ENCODE measurements around the gene WDR7.

The WDR7 gene

DNA sequence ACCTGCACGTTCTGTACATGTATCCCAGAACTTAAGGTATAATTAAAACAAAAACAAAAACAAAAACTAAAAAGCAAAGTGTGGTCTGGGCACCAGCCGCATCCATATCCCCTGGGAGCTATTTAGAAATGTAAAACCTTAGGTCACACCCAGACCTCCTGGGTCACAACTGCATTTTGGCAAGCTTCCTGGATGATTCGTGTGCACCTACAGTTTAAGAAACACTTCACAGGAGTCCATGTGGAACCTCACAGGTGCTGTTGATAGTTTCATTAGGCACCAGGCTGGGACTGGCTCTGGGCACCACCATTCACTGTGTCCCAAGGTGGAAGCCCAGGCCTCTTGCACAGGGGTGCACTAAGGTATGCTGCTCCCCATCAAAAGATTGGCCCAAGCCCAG, 392.1 kb downstream of the WDR7 start:
- no peak for DNase-seq (ENCODE audit: low read depth)

DNA sequence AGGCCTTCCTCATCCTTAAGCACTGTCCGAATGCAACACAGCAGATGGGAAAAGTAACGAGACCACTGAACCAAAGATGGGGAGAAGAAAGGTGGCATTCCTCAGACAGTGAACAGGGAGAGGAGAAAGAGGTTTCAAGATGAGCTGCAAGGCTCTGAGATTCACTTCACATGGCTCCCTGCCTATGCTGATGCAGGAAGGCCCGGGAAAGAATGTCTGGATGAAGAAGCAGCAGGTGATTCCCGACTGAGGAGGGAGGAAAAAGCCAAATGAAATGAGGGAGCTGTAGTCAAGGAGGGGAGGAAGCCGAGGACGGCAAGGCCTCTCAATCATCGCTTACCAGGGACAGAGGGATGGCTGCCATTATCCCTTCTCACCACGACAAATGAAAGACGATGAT, 397.2 kb downstream of the WDR7 start:
- no peak for DNase-seq (ENCODE audit: low read depth)

DNA sequence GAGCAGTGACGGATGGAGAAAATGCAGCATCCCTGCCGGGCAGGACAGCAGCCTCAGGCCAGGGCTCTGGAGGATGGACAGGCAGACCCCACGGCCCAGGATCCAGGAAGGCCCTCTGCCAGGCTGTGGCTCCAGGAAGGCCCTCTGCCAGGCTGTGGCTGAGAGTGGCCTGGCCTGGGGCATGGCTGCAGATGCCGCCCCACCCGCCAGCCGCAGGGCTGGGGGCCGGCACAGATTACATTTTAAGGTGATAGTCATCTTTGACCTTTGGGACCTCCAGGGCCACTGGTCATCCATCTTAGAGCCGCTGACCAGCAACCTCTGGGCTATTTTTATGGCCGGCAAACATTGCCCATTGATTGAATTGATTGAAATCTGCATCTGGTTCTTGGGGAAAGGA, 397.7 kb downstream of the WDR7 start:
- DNase-seq (ENCODE audit: low read depth), result no peak

DNA sequence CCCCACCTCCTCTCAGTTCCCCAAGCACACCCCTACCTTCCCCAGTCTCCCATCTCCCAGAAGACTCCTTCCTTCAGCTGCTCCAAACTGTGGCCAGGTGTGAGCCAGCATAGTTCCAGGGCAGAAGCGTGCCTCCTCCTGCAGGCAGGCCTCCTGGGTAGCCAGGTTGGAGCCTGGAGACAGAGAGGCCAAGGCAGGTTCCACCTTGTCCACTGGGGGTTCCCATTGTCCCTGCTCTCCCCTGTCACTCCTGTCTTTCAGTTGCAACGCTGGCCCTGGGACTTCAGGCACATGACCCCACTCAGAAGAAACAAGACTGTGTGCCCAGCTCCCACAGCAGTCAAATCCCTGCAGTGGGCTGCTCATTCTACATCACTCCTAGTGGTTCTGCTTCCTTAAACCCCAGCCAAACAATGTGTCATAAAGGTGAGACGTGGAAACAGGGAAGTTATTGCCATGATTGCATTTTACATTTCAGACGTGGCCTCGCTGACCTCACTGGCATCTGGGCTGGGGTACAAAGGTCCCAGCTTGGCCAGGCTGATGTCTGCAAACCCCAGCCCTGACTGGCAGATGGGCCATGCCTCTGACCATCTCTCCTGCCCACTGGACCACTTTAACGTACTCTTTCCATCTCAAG, 399.3 kb downstream of the WDR7 start:
- DNase-seq (ENCODE audit: low read depth), result no peak

DNA sequence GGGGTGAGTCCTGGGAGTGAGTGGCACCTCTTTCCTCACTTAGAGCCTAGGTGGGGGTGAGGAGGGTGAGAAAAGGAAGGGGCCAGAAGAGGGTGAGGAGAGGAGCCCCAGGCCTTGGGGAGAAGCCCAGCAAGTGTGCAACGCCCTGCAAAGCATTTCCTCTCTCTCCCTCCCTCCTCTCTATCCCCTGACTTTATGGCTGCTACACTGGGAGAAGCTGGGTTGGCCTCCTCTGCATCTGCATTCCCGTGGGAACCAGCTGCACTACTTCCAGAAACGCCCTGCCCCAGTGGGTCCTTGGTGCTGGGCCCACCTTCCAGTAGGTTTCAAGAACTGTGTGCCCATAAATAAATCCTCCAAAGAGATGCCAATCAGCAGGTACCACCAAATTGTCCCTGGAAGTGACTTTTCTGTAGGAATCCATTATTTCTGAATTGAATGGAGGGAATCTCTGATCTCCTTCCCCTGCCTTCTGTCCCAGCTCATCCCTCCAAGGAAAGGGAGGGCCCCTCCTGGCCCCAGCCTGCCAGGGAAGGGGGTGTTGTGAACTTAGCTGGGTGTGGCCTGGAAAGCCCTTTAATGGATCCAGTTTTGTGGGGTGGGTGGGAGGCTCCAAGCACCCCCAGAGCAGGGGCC, 400.0 kb downstream of the WDR7 start:
- no peak for DNase-seq (ENCODE audit: low read depth)

DNA sequence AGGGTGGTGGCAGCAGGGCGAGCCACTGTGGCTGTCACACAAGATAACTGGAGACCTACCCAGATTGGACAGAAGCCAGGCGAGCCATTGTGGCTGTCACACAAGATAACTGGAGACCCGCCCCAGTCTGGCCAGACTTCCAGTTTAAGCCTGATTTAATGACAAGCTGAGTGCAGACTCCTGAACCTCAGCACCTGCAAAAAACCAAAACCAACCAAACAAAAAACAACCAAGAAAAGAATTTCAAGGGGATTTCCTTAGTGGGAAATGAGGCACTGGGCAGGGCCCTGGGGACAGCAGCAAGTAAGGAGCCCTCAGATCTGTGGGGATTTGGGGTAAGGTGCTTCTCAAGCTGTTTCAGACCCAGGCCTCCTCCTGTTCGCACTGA, 400.5 kb downstream of the WDR7 start:
- DNase-seq (ENCODE audit: low read depth), result no peak

DNA sequence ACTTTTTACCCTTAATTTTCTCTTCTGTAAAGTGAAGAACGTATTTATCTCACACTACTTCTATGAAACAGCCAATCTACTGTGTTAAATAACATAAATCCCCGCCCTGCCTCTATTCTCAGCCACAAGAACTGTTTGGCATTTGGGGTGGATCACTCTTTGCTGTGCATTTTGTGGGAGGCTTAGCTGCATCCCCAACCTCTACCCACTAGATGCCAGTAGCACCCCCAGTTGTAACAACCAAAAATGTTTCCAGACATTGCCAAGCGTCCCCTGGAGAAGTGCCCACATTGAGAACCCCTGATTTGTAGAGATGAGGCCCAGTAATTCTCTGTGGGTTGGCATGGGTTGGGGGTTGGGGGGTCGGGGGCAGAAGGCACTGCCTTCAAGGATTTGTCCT, 401.0 kb downstream of the WDR7 start:
- DNase-seq (ENCODE audit: low read depth), result no peak

DNA sequence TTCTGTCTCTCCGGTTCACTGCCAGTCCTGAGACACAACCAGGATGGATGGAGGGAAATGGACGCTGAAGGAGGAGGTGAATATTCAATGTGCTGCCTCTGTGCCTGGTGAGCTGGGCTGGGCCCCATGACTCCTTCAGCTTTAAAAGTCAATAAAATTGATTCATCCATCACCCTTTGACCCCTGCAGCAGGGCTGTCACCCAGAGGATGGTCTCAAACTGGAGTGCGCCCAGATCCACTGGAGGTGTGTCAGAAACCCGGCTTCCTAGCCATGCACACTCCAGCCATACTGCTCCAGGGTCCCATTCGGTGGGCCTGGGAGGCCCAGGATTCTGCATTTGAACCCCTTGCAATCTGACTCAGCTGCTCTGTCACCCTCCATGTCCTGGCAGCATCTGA, 401.6 kb downstream of the WDR7 start:
- DNase-seq (ENCODE audit: low read depth), result no peak

DNA sequence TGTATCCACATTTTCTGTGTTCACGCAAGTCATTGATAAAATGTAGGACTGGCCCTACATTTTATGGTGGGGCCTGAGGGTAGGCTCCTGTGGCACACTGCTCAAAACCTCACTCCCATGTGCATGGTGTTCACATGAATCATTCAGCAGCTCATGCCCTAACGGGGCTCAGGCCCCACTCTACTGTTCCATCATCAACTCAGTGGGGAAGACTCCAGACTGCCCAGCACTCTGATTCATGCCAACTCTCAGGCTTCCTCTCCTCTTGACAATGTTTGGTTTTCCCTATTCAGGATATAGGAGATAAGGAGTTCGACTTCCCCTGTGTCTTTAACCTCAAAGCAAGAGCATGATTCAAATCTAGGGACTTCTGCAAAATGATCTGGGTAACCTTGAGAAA, 403.7 kb downstream of the WDR7 start:
- DNase-seq (ENCODE audit: low read depth), result no peak

DNA sequence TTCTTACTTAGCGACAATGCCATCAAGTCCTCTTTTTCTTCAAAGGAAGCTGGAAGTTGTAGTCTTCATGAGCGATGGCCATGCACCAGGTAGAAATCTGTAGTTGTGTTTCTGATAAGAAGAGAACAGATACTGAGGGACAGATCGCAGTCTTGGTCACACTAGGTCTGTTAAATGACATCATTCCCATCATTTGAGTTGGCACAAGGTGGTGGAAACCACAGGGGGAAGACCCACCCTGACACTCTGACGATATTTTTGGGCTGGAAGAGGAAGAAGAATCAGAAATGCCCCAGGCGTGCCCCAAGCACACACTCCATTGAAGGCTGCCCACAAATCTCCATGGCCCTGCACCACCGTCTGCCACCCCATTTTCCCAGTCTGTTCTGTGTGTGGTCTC, 406.7 kb downstream of the WDR7 start:
- no peak for DNase-seq (ENCODE audit: low read depth)

DNA sequence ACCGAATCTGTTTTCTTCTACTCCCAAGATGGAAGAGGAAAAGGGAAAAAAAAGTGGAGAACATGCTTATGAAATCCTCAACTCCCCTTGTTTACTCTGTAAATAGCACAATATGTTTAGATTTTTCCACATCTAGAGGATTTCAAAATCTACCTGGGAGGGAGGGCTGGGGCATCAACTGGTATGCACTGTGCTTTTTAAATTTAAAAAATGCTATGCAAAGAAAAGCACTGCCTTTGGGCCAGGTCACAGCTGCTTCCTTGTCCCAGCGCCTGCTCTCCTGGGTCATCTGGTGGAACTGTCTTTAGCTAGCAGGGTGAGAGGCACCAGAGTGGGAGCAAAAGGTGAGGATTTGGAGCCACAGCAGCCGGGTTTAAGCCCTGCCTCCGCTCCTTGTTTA, 407.6 kb downstream of the WDR7 start:
- DNase-seq (ENCODE audit: low read depth), result no peak

DNA sequence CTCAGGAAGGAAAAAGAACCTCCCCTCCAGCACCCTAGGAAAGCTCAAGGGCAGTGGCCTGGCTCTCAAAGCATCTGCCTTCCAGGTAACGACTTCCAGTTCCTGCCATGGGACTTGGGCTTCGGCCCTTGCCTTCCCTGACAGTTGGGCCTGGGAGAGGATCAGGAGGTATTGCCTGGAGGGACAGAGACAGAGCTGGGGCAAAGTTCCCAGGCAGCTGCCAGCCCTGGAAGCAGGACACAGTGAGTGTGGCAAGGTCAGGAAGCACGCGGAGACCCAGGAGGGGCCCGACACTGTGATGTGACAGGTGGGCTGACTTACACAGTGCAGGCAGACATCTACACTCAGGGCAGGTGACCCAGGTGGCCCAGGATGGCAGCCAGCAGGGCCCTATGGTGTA, 408.2 kb downstream of the WDR7 start:
- DNase-seq (ENCODE audit: low read depth), result no peak

DNA sequence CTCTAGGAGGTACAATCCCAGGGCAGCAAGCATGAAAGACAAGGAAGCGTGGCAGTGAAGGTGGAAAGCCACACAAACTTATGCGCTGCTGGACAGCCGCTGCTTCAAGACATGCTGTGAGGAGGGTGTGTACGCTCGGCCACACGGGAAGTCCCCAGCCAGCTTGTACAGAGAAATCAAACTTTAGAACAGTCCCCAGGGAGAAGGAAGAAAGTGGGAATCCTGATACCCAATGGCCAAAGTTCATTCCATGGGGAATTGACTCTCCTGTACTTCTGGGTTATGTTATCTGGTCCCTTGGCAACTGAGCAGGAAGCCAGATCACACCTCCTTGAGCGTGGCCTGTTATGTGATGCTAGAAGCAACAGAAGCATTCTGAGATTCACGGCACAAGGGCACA, 409.7 kb downstream of the WDR7 start:
- DNase-seq (ENCODE audit: low read depth), result no peak

DNA sequence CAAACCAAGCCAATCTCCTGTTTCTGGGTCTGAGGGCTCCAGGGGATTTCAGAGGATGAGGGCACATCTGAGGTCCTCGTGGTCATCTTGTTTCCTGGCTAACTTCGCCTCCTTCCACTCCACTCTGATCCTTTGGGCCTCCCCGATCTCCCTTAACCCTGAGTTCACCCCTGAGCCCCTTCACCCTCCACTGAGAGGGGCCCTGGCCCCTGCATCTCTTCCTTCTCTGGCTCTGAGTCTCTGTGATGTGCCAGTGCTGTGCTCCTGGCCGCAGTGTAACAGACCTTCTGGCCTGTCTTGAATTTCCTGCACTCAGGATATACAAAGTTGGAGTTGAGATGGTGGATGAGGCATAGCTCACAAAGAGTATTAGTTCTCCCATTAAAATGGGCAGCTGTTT, 411.0 kb downstream of the WDR7 start:
- DNase-seq (ENCODE audit: low read depth), result no peak

DNA sequence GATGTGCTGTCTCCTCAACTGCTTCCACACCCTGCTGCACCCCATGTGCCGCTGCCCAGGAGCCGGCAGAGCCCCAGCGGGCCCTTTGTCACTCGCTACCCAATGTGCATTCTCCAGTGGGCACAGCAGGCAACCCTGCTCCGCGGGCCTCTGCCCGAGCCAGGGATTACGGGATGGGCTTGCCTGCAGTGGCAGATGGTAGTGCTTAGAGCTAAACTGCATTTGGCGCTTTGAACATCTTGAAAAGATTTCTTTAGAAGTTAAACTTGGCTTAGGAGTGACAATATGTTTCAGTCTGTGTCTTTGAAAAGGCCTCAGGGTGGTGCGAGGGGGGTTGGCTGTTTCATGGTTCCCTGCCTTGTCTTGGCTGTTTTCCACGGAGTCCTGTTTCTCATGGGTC, 411.7 kb downstream of the WDR7 start:
- DNase-seq (ENCODE audit: low read depth), result no peak

DNA sequence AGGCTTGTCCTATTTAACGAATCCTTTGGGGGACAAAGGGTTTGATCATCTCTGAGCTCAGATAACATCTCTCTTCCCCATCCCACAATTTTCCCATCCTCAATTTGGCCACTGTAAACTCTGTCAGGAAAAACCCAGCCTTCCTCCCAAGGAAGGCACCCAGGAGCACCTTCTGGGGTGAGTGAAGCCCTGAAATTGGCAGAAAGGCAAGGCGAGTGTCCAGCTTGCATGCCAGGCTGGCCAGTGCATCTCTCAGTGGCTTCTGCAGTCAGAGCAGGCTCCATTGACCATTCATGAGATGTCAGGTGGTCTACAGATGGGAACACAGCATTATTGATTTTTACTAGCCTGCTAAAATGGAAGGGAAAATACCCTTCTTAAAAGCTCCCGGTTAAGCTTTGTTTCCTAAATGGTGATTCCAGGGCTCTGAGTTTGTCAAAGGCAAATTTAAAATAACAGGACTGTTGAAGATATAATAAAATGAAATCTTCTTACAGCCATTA, 412.5 kb downstream of the WDR7 start:
- DNase-seq (ENCODE audit: low read depth), result no peak

DNA sequence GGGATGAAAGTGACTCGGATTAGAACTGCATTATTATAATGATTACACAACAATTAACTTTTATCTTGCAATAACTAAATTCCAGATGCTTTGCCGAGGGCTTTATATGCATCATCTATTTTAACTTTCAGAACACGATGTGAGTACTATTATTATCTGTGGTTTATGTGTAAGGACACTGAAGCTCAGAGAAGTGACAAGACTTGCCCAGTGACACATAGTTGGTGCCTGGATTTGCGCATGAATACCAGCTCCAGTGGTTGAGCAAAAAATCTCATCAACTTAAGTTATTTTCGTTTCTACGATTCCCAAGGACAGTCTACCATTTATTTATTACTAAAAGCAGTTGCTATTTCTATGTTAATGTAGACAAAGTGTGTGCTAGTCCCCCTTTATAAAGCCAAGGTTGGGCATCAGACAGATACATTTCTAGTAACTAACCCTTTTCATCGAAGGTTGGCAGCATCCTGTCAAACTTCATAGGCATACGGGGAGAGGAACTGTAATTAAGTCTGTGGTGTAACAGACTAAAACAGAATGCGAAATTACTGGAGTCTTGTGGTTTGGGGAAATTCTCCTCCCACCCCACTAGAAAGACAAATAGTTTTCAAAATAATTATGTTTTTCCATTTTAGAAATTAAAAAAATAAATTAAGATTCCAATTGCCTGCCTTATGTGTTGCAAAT, 422.5 kb downstream of the WDR7 start:
- no peak for DNase-seq (ENCODE audit: low read depth)

DNA sequence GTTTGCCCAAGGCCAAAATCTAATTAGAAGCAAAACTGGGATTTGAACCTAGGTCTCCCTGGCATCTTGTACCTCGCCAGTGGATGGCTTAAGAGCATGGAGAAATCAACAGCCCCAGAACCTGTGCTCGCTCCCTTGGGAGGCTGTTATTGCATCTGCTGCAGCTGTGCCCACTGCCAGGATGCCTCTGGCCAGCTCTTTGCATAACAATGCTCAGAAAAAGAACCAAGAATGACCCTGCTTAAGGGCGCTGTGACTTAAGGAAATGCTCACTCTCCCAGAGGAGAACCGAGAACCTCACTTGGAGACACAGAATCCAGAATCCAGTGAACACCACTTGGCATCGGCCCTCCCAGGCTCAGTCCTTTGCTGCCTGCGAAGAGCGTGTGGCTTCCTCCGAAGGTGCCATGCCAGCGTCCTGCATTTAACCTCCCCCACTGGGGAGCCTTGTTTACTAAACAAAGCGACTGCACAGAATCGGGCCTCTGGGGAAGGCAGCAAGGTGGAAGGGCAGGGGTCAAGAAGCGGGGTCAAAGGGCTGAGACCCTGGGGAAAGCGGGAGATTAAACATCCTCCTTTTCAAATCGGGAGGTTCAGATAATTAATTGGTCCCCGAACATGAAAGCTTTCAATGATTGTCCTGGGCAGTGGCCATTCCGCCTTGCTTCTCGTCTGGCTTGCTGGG, 424.7 kb downstream of the WDR7 start:
- no peak for DNase-seq (ENCODE audit: low read depth)

DNA sequence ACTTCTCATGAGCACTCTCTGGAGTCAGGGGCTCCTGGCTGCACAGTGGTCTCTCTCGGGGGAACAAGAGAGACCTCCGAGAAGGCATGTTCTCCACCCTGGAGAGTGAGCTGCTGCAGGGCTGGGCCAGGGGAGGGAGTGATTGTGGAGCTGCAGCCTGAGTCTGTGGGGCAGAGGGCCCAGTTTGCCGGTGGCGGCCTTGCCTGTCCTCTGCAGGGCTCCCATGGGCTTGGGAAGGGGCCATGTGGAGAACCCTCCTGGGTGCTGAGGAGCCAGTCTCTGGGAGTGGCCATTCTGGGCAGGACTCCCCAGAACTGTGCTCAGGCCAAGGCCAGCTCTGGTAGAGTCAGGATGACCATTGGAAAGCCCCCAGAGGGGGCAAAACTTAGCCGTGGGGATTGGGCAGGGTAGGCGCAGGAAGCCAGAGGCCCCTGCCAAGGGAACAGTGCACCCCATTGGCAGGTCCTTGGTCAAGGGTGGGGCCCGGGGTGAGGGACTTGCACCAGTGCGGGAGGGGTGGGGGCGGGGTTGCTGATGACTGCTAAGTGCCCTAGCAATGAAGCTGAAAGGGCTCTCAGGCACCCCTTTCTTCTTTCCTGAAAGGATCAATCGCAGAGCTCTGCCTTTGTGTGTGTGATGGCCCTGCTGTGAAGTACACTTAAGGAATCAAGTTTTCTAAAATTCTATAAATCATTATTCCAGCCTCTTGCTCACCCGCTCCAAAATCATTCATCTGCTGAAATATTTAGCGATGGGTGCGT, 426.0 kb downstream of the WDR7 start:
- DNase-seq (ENCODE audit: low read depth), result no peak

DNA sequence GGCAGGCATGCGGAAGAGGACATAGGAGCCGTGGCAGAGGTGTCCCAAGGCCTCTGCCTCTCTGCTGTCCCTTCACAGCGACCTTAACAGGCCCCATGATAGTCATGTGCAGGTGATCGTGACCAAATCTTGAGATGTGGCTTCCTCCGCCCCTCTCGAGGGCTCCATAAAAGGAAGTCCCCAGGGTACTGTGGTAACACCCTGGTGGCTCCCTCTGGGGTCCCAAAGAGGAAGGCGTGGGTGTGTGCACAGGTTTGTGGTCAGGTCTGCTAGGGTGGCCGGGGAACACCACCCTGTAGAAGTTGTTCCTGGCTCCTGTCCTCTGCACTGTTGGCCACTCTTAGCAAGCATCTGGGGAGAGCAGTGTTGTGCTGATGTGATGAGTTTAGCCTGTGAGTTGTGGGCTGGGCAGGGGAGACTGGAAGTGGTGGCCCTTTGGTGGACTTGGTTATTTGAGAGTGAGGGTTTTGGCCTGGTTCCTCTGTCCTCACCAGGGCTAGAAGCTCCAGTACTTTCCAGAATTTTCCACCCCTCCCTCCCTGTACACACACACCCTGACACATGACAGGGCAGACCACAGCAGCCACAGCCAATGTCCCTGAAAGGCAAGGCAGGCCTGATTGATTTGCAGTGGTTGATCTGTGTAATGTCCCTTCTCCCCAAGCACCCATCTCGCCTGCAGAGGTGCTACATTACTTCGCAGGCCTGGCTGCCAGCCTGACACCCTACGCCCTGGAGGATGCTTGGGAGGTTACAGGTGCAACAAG, 426.8 kb downstream of the WDR7 start:
- DNase-seq (ENCODE audit: low read depth), result no peak

DNA sequence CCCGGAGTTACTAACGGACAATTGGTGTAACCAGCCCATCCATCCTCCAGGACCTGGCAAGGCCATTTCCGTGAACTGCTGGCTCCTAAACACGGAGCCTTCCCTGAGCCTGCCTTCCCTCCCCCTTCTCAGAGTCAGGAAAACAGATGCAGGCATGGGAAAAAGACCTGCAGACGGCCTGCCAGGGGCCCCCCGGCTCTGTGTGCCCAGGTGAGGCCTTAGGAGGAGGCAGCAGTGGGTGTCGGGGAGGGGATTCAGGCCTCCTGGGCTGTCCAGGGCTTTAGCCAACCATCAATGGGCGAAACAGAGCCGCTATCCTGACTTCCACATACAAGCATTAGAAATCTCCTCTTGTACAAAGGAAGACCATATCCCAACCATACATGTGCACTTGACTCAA, 427.5 kb downstream of the WDR7 start:
- no peak for DNase-seq (ENCODE audit: low read depth)

DNA sequence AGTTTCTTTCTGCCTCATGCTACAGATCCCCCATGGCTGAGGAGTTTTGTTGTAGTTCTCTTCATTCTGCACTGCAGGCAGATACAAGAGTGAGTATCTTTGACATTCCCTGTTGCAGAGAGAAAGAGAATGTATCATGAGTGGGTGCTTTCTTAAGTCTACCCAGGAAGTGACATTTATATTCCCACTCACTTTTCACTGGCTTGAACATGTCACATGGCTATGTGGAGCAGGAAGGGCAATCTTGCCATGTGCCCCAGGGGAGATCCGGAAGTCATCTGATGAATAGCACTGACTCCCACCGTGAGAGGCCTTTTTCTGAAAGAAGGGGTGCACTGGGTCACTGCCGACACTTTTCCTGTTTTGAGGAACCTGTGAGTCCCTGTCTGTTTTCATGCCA, 429.3 kb downstream of the WDR7 start:
- DNase-seq (ENCODE audit: low read depth), result no peak
